SK-N-SH (cell line): ENCODE measurements around the gene WASL. TPM values are rescaled to one million over a fixed set of nuclear protein-coding genes. Genes with fewer than 3 reads are reported as not detected.

Experiments
- CTCF ChIA-PET: fragments of 300-600, 350-600 bp; formaldehyde crosslinking; extraction: SDS; loops from one replicate; lab custom pipeline; 2021; lab: Yijun Ruan, JAX
- POLR2A ChIA-PET: fragments of 350-600 bp; sonication (Branson Sonifier 250); formaldehyde crosslinking; extraction: SDS; loops from one replicate; lab custom pipeline; 2020; ENCODE audit warnings: antibody characterized with exemption, inconsistent platforms; lab: Yijun Ruan, JAX
- DNase-seq: peaks from one replicate; pipeline ENCODE4 v3.0.0; 2012
- H2AFZ ChIP-seq: fragments of 200-600 bp; sonication (generic); 2 replicates; pipeline ENCODE4 v1.8.1; 2016; ENCODE audit warnings: antibody characterized with exemption, mild to moderate bottlenecking, low read depth
- H3F3A ChIP-seq: fragments of 200-600 bp; sonication (generic); replicated peaks from 2 replicates; pipeline ENCODE3; 2016; ENCODE audit warnings: antibody characterized with exemption, mild to moderate bottlenecking; ENCODE audit not compliant: insufficient read depth
- H3K27ac ChIP-seq, 2 experiments: fragments of 200-500 bp in 1 of 2; fragments of 200-600 bp in 1 of 2; sonication (Bioruptor generic) in 1 of 2; sonication (generic), shearing (Covaris generic) in 1 of 2; 2 replicates each; pipeline versions ENCODE4 v1.5.1 to v1.6.1; 2014 to 2016; ENCODE audit warnings: low read depth in 2 of 2, inconsistent platforms in 1 of 2, low read length in 1 of 2, mild to moderate bottlenecking in 1 of 2, mixed read lengths in 1 of 2
- H3K27me3 ChIP-seq: fragments of 200-600 bp; sonication (generic), shearing (Covaris generic); 2 replicates; pipeline ENCODE4 v1.6.1; 2016; ENCODE audit warnings: mixed run types; ENCODE audit not compliant: insufficient read depth
- H3K36me3 ChIP-seq, 2 experiments: fragments of 200-500 bp in 1 of 2; fragments of 200-600 bp in 1 of 2; sonication (Bioruptor generic) in 1 of 2; sonication (generic) in 1 of 2; replicated peaks in 1 of 2; 2 replicates each; pipeline versions ENCODE3 to v1.5.1; 2014 to 2016; ENCODE audit warnings: low read length in 1 of 2, mild to moderate bottlenecking in 1 of 2; ENCODE audit not compliant: insufficient read depth in 2 of 2, control insufficient read depth in 1 of 2
- H3K4me1 ChIP-seq, 2 experiments: fragments of 200-500 bp in 1 of 2; fragments of 200-600 bp in 1 of 2; sonication (Bioruptor generic) in 1 of 2; sonication (generic), shearing (Covaris generic) in 1 of 2; 2 replicates each; pipeline versions ENCODE4 v1.5.1 to v1.6.1; 2014 to 2016; ENCODE audit warnings: low read depth in 1 of 2, low read length in 1 of 2, mixed run types in 1 of 2; ENCODE audit not compliant: insufficient read depth in 2 of 2, control insufficient read depth in 1 of 2
- H3K4me2 ChIP-seq: fragments of 200-600 bp; sonication (generic), shearing (Covaris generic); 2 replicates; pipeline ENCODE4 v1.6.1; 2017; ENCODE audit warnings: mixed run types
- H3K4me3 ChIP-seq, 2 experiments: fragments of 200-500 bp in 1 of 2; fragments of 200-600 bp in 1 of 2; sonication (Bioruptor generic) in 1 of 2; sonication (generic), shearing (Covaris generic) in 1 of 2; 2 replicates each; pipeline versions ENCODE4 v1.5.1 to v1.8.1; 2014 to 2016; ENCODE audit warnings: low read depth in 2 of 2, inconsistent platforms in 1 of 2, low read length in 1 of 2, mild to moderate bottlenecking in 1 of 2, mixed read lengths in 1 of 2, moderate library complexity in 1 of 2
- H3K79me2 ChIP-seq: fragments of 200-600 bp; sonication (generic); 2 replicates; pipeline ENCODE4 v1.8.1; 2017; ENCODE audit warnings: mild to moderate bottlenecking; ENCODE audit not compliant: insufficient read depth
- H3K9ac ChIP-seq: fragments of 200-600 bp; sonication (generic); 2 replicates; pipeline ENCODE4 v1.6.1; 2017; ENCODE audit warnings: mixed run types
- H3K9me2 ChIP-seq: fragments of 200-600 bp; sonication (generic); 2 replicates; pipeline ENCODE4 v1.6.1; 2017; ENCODE audit warnings: mixed run types
- H3K9me3 ChIP-seq: fragments of 200-600 bp; sonication (generic); 2 replicates; pipeline ENCODE4 v1.6.1; 2017; ENCODE audit warnings: mixed run types, mild to moderate bottlenecking, moderate library complexity
- H4K20me1 ChIP-seq: fragments of 200-600 bp; sonication (generic); 2 replicates; pipeline ENCODE4 v1.6.1; 2017; ENCODE audit warnings: mild to moderate bottlenecking, mixed run types; ENCODE audit not compliant: insufficient read depth
- EP300 ChIP-seq, 2 experiments: IDR thresholded peaks; 2 replicates each; pipeline versions ENCODE4 v1.4.0 to v1.6.1; 2012; ENCODE audit warnings: borderline replicate concordance in 1 of 2, low read depth in 1 of 2, low read length in 1 of 2
- FOSL2 ChIP-seq: IDR thresholded peaks from 2 replicates; pipeline ENCODE4 v1.4.0; 2012; ENCODE audit warnings: low read depth, mild to moderate bottlenecking, moderate library complexity, borderline replicate concordance
- FOXJ3 ChIP-seq: sonication (generic); formaldehyde crosslinking; IDR thresholded peaks from 2 replicates; pipeline ENCODE4 v1.5.1; 2020; ENCODE audit warnings: mild to moderate bottlenecking, missing genetic modification reagents
- GABPA ChIP-seq: IDR thresholded peaks from 2 replicates; pipeline ENCODE4 v1.4.0; 2012; ENCODE audit warnings: low read depth, mild to moderate bottlenecking
- MAX ChIP-seq: IDR thresholded peaks from 2 replicates; pipeline ENCODE4 v1.4.0; 2012; ENCODE audit warnings: low read depth
- NFIC ChIP-seq: IDR thresholded peaks from 2 replicates; pipeline ENCODE4 v1.4.0; 2012; ENCODE audit warnings: borderline replicate concordance
- PBX3 ChIP-seq: IDR thresholded peaks from 2 replicates; pipeline ENCODE4; 2012
- REST ChIP-seq: IDR thresholded peaks from 2 replicates; pipeline ENCODE4 v1.6.1; 2012; ENCODE audit warnings: mild to moderate bottlenecking, low read depth, low read length, moderate library complexity
- RXRA ChIP-seq: IDR thresholded peaks from 2 replicates; pipeline ENCODE4 v1.4.0; 2012; ENCODE audit warnings: low read depth, mild to moderate bottlenecking, borderline replicate concordance
- SMC3 ChIP-seq: IDR thresholded peaks from 2 replicates; pipeline ENCODE4 v1.6.1; 2012; ENCODE audit warnings: low read depth, low read length, improper control_type of control experiment
- TCF12 ChIP-seq: IDR thresholded peaks from 2 replicates; pipeline ENCODE4 v1.4.0; 2012
- TEAD4 ChIP-seq: IDR thresholded peaks from 2 replicates; pipeline ENCODE4 v1.4.0; 2012; ENCODE audit warnings: mild to moderate bottlenecking, borderline replicate concordance; ENCODE audit not compliant: insufficient read depth
- USF1 ChIP-seq: IDR thresholded peaks from 2 replicates; pipeline ENCODE4 v1.4.0; 2012; ENCODE audit warnings: low read depth, borderline replicate concordance
- YY1 ChIP-seq: IDR thresholded peaks from 2 replicates; pipeline ENCODE4 v1.4.0; 2012; ENCODE audit warnings: low read depth, mild to moderate bottlenecking
- ZBTB33 ChIP-seq: IDR thresholded peaks from 2 replicates; pipeline ENCODE4 v1.4.0; 2012; ENCODE audit warnings: low read depth, borderline replicate concordance
- WGBS: methylation state at CpG from one replicate; pipeline ENCODE4 v1.1.6; 2017; ENCODE audit warnings: low lambda C conversion rate; 5-methylcytosine and 5-hydroxymethylcytosine counted together
- polyA plus RNA-seq, 3 experiments: library from polyadenylated mRNA; depleted of rRNA; stranded (reverse); fragments of >200 nt; gene quantifications; 2 replicates each; pipeline ENCODE4 v1.2.3, GENCODE V29; 2012

Gene WASL
- polyA plus RNA-seq, 1 of the 3 experiments (the other 2 are of a cell fraction), result 9.9 TPM

GRCh38 chr7:123705211-123705901 is 43.4 kb downstream of the WASL start:
- H3F3A ChIP-seq, result peaks cover 20% of the 10 kb centered on the region
- TF ChIP-seq SMC3, result no peak
- TF ChIP-seq FOXJ3, result no peak
- no peak for DNase-seq
- H3K9me2 ChIP-seq, result no peaks in the 10 kb centered on the region
- POLR2A ChIA-PET, result no interaction called here
- no peaks in the 10 kb centered on the region for H3K27me3 ChIP-seq
- H3K79me2 ChIP-seq, result peaks cover 8% of the 10 kb centered on the region
- peaks cover under 1 to 10% of the 10 kb centered on the region in 2 experiments; a peak in 2 of 4 replicates for H3K4me1 ChIP-seq
- peaks cover 68 to 78% of the 10 kb centered on the region in 2 experiments for H3K36me3 ChIP-seq
- H3K4me2 ChIP-seq, result no peak overlapping the region
- no peaks in the 10 kb centered on the region for H3K9me3 ChIP-seq
- no peak overlapping the region for H3K9ac ChIP-seq
- H3K27ac ChIP-seq, result no peak overlapping the region
- no peak overlapping the region for H3K4me3 ChIP-seq
- peaks cover 4% of the 10 kb centered on the region; the same call in 1 of the 2 replicates for H4K20me1 ChIP-seq
- CTCF ChIA-PET, result interaction anchor here (0.6 to 1.1 kb wide), 5 partner anchors 9 to 92 kb away, joined by 3 read pairs; no protein-coding TSS in a partner anchor
- H2AFZ ChIP-seq, result no peak overlapping the region
- 100% methylated on average over 1 of the region's 1 CpG for WGBS

GRCh38 chr7:123695944-123696677 is 52.7 kb downstream of the WASL start:
- Histone ChIP-seq H3K9me2 (no peaks in the 10 kb centered on the region), H4K20me1 (no peaks in the 10 kb centered on the region), H3K9ac (no peak overlapping the region), H3K79me2 (no peaks in the 10 kb centered on the region), H3K27me3 (no peaks in the 10 kb centered on the region), H2AFZ (no peak overlapping the region), H3K36me3 (peaks cover 79 to 87% of the 10 kb centered on the region in 2 experiments), H3K4me2 (no peak overlapping the region), H3K9me3 (no peaks in the 10 kb centered on the region), H3K27ac (no peak overlapping the region), H3K4me1 (no peaks in the 10 kb centered on the region; a peak in 1 of 4 replicates), H3K4me3 (no peak overlapping the region), H3F3A (peaks cover 8% of the 10 kb centered on the region)
- TF ChIP-seq FOSL2, result no peak
- no peak for TF ChIP-seq PBX3
- TF ChIP-seq GABPA, result no peak
- no peak for TF ChIP-seq ZBTB33
- no peak for TF ChIP-seq MAX
- no peak for TF ChIP-seq YY1
- no peak for TF ChIP-seq SMC3
- no peak for TF ChIP-seq RXRA
- TF ChIP-seq EP300 (IDR thresholded peaks at IDR 0.05; ENCODE audit: borderline replicate concordance in 1 of 2, low read depth in 1 of 2, low read length in 1 of 2), result no peak
- TF ChIP-seq NFIC, result no peak
- no peak for TF ChIP-seq REST
- TF ChIP-seq TCF12, result no peak
- no peak for TF ChIP-seq USF1
- TF ChIP-seq TEAD4, result no peak
- ChIA-PET POLR2A (no interaction called here), CTCF (interaction anchor here (1.6 kb wide), 1 partner anchor 14 kb away, joined by 4 read pairs; no protein-coding TSS in a partner anchor)
- 94% methylated on average over 3 of the region's 3 CpGs for WGBS
- no peak for DNase-seq
